NCI-H2107 (cell line): ENCODE results near the gene MRPL16.
"Not testable (repeated sequence)": the region's sequence is repeated elsewhere in the genome, so short reads cannot be mapped to it uniquely, and the experiment has no call there.

Experiments
- DNase-seq: peaks from one replicate; lab custom pipeline; 2025; lab: John Stamatoyannopoulos, UW

MRPL16 gene

GRCh38 chr11:59810189-59810910, at the start of gene MRPL16:
Gene MRPL16 (minus strand): TSS chr11:59810778. CDS start chr11:59810658, 120 bp downstream.
- peak; percentile 75 for DNase-seq

- DNase-seq, result no peak
Observed at GRCh38 chr11:59859673-59860072, 49.1 kb upstream of the MRPL16 start.

GRCh38 chr11:59857439-59858434, 47.2 kb upstream of the MRPL16 start:
- no peak for DNase-seq

- no peak for DNase-seq
Observed at GRCh38 chr11:59854871-59855270, 44.3 kb upstream of the MRPL16 start.

GRCh38 chr11:59851416-59851815, 40.8 kb upstream of the MRPL16 start:
- DNase-seq, result not testable (repeated sequence)

GRCh38 chr11:59849551-59849950, 39.0 kb upstream of the MRPL16 start:
- DNase-seq, result not testable (repeated sequence)

GRCh38 chr11:59849129-59849528, 38.6 kb upstream of the MRPL16 start:
- no peak for DNase-seq

- not testable (repeated sequence) for DNase-seq
Observed at GRCh38 chr11:59848439-59848838, 37.9 kb upstream of the MRPL16 start.

GRCh38 chr11:59847626-59848025, 37.0 kb upstream of the MRPL16 start:
- DNase-seq, result no peak

- DNase-seq, result no peak
Observed at GRCh38 chr11:59846556-59846955, 36.0 kb upstream of the MRPL16 start.

GRCh38 chr11:59845399-59845798, 34.8 kb upstream of the MRPL16 start, which contains the start of gene CBLIF:
Gene CBLIF (minus strand): TSS chr11:59845499. CDS start chr11:59845453, 46 bp downstream.
- no peak for DNase-seq

GRCh38 chr11:59842316-59842715, 31.7 kb upstream of the MRPL16 start:
- no peak for DNase-seq

- no peak for DNase-seq
Observed at GRCh38 chr11:59841514-59841913, 30.9 kb upstream of the MRPL16 start.

- DNase-seq, result no peak
Observed at GRCh38 chr11:59839615-59840014, 29.0 kb upstream of the MRPL16 start.

GRCh38 chr11:59833602-59834001, 23.0 kb upstream of the MRPL16 start:
- DNase-seq, result no peak

GRCh38 chr11:59829358-59829757, 18.8 kb upstream of the MRPL16 start:
- DNase-seq, result no peak

GRCh38 chr11:59822989-59823566, 12.5 kb upstream of the MRPL16 start:
- DNase-seq, result peak; percentile 12

- no peak for DNase-seq
Observed at GRCh38 chr11:59818572-59818971, 8.0 kb upstream of the MRPL16 start.

- DNase-seq, result not testable (repeated sequence)
Observed at GRCh38 chr11:59816434-59816833, 5.9 kb upstream of the MRPL16 start.

GRCh38 chr11:59815754-59816153, 5.2 kb upstream of the MRPL16 start:
- no peak for DNase-seq

GRCh38 chr11:59814021-59814420, 3.4 kb upstream of the MRPL16 start:
- DNase-seq, result no peak

- DNase-seq, result no peak
Observed at GRCh38 chr11:59813364-59813763, 2.8 kb upstream of the MRPL16 start.
